Fibroblast of pulmonary artery (primary cell): ENCODE measurements around the gene KPNA6.
"Not testable (repeated sequence)": the region's sequence is repeated elsewhere in the genome, so short reads cannot be mapped to it uniquely, and the experiment has no call there.

Experiments
- DNase-seq: peaks from one replicate; pipeline ENCODE4 v3.0.0-alpha.2; 2010; ENCODE audit warnings: low read depth
- H3K4me3 ChIP-seq: replicated peaks from 2 replicates; pipeline ENCODE4 v1.5.1; 2011; ENCODE audit warnings: low read depth, mild to moderate bottlenecking, control low read depth, low read length, moderate library complexity
- TF ChIP-seq, protein P1 (sequence below): IDR thresholded peaks from 2 replicates; pipeline ENCODE4 v1.5.1; 2011; ENCODE audit warnings: mild to moderate bottlenecking, control low read depth, low read length, inconsistent platforms; ENCODE audit errors: missing control alignments

The KPNA6 gene

DNA sequence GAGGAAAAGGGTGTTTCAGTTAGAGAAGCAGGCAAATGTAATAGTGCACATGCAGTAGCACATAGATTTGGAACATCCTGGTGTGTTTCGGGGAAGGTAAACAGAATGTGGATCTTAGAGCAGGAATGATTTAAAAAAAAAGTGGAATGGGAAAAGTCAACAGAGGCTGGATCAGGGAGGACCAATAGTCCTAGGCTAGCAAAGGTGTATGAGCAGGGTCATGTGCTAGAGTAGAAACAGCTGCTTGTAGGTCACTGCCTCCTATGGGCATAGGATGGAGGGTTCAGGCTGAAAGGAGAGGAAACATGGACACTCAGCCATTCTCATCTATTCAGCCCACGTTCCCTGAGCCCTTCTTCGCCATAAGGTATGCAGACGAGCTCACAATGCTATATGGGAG, 3.7 kb upstream of the KPNA6 start:
- H3K4me3 ChIP-seq, result no peak overlapping the region
- TF ChIP-seq, protein P1, sequence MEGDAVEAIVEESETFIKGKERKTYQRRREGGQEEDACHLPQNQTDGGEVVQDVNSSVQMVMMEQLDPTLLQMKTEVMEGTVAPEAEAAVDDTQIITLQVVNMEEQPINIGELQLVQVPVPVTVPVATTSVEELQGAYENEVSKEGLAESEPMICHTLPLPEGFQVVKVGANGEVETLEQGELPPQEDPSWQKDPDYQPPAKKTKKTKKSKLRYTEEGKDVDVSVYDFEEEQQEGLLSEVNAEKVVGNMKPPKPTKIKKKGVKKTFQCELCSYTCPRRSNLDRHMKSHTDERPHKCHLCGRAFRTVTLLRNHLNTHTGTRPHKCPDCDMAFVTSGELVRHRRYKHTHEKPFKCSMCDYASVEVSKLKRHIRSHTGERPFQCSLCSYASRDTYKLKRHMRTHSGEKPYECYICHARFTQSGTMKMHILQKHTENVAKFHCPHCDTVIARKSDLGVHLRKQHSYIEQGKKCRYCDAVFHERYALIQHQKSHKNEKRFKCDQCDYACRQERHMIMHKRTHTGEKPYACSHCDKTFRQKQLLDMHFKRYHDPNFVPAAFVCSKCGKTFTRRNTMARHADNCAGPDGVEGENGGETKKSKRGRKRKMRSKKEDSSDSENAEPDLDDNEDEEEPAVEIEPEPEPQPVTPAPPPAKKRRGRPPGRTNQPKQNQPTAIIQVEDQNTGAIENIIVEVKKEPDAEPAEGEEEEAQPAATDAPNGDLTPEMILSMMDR, result no peak
- DNase-seq, result no peak

DNA sequence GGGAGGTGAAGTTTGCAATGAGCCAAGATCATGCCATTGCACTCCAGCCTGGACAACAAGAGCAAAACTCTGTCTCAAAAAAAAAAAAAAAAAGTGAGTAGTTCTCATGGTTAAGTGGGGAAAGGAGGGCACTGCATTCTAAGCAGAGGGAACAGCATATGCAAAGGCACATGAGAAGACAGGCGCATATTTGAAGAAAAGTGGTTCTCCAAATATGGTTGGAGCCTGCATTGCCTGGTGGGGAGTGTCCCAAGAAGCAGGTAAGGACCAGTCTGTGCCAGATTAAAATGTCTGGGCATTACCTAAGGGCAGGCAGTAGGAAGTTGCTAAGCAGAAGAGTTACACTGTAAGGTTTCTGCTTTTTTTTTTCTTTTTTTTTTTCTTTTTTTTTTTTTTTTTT, 2.5 kb upstream of the KPNA6 start:
- H3K4me3 ChIP-seq, result no peak overlapping the region
- no peak for DNase-seq
- TF ChIP-seq, protein P1, result no peak

DNA sequence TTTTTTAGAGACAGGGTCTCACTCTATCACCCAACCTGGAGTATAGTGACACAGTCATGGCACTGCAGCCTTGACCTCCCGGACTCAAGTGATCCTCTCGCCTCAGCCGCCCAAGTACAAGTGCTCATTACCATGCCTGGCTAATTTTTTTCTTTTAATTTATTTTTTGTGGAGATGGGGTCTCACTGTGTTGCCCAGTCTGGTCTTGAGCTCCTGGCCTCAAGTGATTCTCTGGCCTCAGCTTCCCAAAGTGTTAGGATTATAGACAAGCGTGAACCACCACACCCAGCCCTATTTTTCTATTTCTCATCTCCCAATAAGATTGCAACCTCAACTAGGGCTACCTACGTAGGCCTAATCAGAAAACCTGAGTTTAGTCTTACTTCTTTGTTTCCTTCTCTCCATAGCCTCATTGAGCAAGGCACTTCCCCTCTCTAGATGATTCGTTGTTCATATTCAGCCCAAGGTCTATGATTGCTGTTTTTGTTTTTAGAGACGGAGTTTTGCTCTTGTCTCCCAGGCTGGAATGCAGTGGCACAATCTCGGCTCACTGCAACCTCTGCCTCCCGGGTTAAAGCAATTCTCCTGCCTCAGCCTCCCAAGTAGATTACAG, 1.1 kb upstream of the KPNA6 start:
- H3K4me3 ChIP-seq, result no peak overlapping the region
- DNase-seq, result peak; percentile 25
- TF ChIP-seq, protein P1, result no peak

DNA sequence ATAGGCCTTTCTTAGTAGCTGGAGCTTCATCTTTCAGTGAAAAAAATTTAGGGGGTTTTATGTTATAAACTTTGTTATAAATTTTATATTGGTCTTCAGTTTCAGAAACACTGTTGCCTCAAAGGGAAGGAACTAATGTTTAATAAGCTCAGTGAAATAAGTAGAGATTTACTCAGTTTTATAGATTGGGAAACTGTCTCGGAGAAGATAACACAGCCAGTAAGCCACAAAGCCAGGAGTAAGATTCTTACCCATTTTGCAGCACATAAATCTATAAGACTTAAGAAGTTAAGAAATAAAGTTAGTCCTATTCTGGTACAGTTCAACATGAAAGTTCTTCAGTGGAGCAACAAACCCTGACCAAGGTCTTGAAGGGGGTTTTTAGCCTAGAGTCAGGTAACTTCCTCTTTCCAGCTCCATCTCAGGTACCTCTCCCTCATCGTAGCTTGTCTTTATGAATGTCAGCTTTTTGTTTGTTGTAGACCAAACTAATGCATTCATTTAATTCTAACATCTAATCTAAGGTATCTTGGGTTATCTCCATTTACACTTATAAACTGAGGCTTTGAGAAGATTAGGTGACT, 3.3 kb downstream of the KPNA6 start:
- DNase-seq, result no peak
- no peak overlapping the region for H3K4me3 ChIP-seq
- TF ChIP-seq, protein P1, result no peak

DNA sequence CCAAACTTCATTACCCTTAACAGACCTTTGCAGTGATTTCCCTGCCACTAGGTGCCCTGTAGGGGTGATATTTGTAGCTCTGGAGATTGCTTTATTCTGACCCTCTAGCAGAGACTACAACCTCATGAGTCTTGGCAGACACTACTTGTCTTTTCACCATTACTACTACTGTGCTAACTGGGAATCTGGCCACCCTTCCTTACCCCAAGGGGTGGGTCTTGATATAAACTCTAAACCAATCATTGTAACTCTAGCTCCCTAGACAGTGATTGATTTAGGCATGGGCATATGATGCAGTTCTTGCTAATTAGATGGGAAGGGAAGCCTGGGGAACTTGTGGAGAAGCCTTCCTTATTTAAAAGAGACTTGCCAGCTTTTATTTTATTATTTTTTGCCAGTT, 3.9 kb downstream of the KPNA6 start:
- DNase-seq, result peak; percentile 25
- no peak overlapping the region for H3K4me3 ChIP-seq
- TF ChIP-seq, protein P1, result no peak

DNA sequence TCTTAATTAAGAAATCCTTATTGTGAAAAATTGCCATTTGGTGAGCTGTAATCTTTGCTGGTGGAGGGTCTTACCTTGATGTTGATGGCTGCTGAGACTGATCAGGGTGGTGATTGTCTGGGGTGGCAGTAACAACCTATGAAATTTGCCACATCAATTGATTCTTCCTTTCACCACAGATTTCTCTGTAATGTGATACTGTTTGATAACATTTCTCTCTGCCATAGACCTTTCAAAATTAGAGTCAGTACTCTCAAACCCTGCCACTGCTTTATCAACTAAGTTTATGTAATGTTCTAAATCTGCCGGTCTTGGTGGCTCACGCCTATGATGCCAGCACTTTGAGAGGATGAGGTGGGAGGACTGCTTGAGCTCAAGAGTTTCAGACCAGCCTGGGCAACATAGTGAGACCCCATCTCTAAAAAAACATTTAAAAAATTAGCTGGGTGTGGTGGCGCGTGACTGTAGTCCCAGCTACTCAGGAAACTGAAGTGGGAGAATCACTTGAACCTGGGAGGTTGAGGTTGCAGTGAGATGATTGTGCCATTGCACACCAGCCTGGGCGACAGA, 5.0 kb downstream of the KPNA6 start:
- no peak for DNase-seq
- H3K4me3 ChIP-seq, result no peak overlapping the region
- TF ChIP-seq, protein P1, result no peak

DNA sequence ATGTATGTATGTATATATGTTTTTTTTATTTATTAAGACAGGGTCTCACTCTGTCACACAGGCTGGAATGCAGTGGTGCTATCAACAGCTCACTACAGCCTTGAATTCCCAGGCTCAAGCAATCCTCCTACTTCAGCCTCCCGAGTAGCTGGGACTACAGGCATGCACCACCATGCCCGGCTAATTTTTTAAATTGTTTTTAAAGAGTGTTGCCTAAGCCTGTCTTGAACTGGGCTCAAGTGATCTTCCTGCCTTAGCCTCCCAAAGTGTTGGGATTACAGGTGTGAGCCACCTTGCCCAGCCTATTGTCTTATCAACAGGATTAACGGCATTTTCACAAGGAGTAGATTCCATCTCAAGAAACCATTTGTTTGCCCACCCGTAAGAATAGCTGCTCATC, 5.6 kb downstream of the KPNA6 start:
- H3K4me3 ChIP-seq, DNase-seq: not testable (repeated sequence)
